Thyroid gland (tissue), 4 donors: ENCODE measurements around the gene SNRPD2. TPM values are rescaled to one million over a fixed set of nuclear protein-coding genes. Genes with fewer than 3 reads are reported as not detected.

Experiments used
- DNase-seq, 2 donors: peaks; one replicate each; pipeline ENCODE4 v3.0.0-alpha.2; 2019
- H3K27ac ChIP-seq, 3 donors: fragments of 200-600 bp; sonication (generic); 1 replicate in 2 of 3; 2 replicates in 1 of 3; pipeline ENCODE4 v1.5.1; 2016 to 2019; ENCODE audit warnings: mild to moderate bottlenecking in 1 of 3, moderate library complexity in 1 of 3
- H3K27me3 ChIP-seq: fragments of 200-600 bp; sonication (generic); one replicate; pipeline ENCODE4 v1.5.1; 2019
- H3K36me3 ChIP-seq, 2 donors: fragments of 200-600 bp; sonication (generic); one replicate each; pipeline ENCODE4 v1.5.1; 2016 to 2019
- H3K4me1 ChIP-seq, 2 donors: fragments of 200-600 bp; sonication (generic); one replicate each; pipeline ENCODE4 v1.5.1; 2017 to 2019
- H3K4me3 ChIP-seq, 3 donors: fragments of 200-600 bp; sonication (generic); replicated peaks in 1 of 3; 1 replicate in 2 of 3; 2 replicates in 1 of 3; pipeline ENCODE4 v1.5.1; 2016; ENCODE audit warnings: mild to moderate bottlenecking in 1 of 3
- H3K9me3 ChIP-seq: fragments of 200-600 bp; sonication (generic); one replicate; pipeline ENCODE4 v1.5.1; 2017
- POLR2A ChIP-seq, 2 donors: fragments of 450-650 bp; IDR thresholded peaks; one replicate each; pipeline ENCODE4 v1.6.1; 2017; ENCODE audit warnings: antibody characterized with exemption in 2 of 2, mild to moderate bottlenecking in 2 of 2, moderate library complexity in 1 of 2
- WGBS, 2 donors: methylation state at CpG; one replicate each; pipeline ENCODE4 v1.1.5; 2017; 5-methylcytosine and 5-hydroxymethylcytosine counted together
- intact Hi-C: fragments of 100-400 bp; cut with DNase I; formaldehyde crosslinking; loops from one replicate; pipeline ENCODE4 v1.15.1; 2023
- total RNA-seq, 4 donors: library from RNA; depleted of rRNA; stranded (reverse); fragments of >200 nt; gene quantifications; one replicate each; pipeline ENCODE4 v1.2.3, GENCODE V29; 2016
- TF ChIP-seq, protein P1 (sequence below), 6 experiments: fragments of 200-600 bp in 3 of 6; fragments of 450-650 bp in 3 of 6; sonication (generic) in 3 of 6; IDR thresholded peaks; one replicate each; pipeline ENCODE4 v1.5.1; 2016 to 2019; ENCODE audit warnings: antibody characterized with exemption in 6 of 6, mild to moderate bottlenecking in 2 of 6, inconsistent platforms in 1 of 6, moderate library complexity in 1 of 6

The SNRPD2 gene
- total RNA-seq, 4 donors from 2014 or later, result 133 to 279 (median 192) TPM

DNA sequence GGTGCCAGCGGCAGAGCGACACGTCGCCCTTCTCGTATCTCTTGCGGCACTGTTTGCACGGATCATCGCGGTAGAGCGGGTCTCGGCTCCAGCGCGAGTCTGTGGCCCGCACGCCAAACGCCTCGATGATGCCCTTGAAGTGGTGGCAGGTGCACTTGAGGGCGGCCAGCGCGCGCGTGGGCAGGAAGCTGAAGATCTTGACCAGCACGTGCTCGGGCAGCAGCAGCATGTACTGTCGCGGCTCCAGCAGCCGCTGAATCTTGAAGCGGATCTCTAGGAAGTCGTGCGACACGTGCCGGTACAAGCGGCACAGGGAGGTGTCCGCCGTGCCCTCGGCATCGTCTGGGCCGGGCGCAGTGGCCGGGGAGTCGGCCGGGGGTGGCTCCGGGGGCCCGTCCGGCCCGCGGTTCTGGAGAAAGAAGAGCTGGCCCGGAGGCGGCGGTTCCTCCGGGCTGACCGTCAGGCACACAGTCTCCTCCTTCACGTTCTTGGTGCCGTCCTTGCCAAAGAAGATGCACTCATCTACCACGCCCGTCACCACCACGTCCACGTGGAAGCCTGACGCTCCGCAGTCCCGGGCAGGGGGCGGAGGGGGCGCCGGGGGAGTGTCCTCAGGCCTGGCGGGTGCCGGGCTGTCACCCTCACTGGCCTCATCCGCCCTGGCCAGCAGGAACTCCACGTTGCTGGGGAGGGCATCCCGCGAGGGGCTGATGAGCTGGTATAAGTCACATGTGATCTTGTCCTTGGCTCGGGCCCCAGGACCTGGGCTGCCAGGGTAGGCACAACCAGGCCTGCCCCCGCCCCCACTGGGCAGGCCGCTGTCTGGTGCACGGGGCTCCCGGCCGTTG is 20.3 kb upstream of the SNRPD2 start:
- no peaks in the 10 kb centered on the region for H3K9me3 ChIP-seq
- no peak for TF ChIP-seq POLR2A (IDR thresholded peaks at IDR 0.05)
- TF ChIP-seq, protein P1, sequence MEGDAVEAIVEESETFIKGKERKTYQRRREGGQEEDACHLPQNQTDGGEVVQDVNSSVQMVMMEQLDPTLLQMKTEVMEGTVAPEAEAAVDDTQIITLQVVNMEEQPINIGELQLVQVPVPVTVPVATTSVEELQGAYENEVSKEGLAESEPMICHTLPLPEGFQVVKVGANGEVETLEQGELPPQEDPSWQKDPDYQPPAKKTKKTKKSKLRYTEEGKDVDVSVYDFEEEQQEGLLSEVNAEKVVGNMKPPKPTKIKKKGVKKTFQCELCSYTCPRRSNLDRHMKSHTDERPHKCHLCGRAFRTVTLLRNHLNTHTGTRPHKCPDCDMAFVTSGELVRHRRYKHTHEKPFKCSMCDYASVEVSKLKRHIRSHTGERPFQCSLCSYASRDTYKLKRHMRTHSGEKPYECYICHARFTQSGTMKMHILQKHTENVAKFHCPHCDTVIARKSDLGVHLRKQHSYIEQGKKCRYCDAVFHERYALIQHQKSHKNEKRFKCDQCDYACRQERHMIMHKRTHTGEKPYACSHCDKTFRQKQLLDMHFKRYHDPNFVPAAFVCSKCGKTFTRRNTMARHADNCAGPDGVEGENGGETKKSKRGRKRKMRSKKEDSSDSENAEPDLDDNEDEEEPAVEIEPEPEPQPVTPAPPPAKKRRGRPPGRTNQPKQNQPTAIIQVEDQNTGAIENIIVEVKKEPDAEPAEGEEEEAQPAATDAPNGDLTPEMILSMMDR (IDR thresholded peaks at IDR 0.05), result no peak
- peaks cover 12 to 17% of the 10 kb centered on the region in 2 donors for H3K36me3 ChIP-seq
- no peak overlapping the region for H3K27ac ChIP-seq
- DNase-seq, result no peak
- H3K27me3 ChIP-seq, result no peaks in the 10 kb centered on the region
- intact Hi-C loops, result loop anchor here (10.0 kb wide), 1 partner anchor 53 kb away; the partner anchor contains the start of gene SIX5
- H3K4me1 ChIP-seq, result peaks cover 8 to 15% of the 10 kb centered on the region in 2 donors
- 95 to 96% methylated on average over 36 to 48 of the region's 76 CpGs for WGBS, 2 donors
- H3K4me3 ChIP-seq, result no peak overlapping the region

DNA sequence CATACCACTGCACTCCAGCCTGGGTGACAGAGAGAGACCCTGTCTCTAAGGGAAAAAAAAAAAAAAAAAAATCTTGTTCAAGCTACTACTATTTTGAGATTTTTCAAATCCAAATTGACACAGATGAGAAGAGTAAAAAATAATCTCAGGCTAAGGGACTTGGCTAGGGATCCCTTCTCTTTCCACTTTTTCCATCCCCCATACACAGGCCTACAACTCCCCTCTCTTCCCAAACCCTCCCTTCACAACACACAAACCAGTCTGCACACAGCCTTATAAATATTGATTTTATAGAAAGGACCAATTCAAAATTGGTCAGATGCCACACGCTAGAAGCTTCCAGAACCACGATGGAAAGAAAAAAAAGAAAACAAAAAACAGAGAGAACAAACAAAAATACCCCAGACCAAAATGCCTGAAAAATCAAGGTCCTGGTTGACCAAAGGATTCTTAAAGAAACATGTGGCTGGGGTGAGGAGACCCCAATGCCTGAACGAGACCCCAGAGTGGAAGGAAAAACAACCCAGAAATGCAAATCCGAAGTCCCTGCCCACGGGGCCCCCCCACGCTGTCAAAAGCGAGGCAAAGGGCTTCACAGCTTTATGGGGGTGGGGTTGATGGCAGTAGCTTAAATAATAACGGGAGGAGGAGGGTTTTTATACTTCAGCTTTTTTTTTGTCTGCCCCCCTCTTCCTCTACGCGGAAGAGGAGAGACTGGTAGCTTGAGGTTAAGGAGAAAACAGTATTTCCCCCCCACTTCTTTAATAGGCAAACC is 18.8 kb upstream of the SNRPD2 start:
- Histone ChIP-seq H3K27ac (no peak overlapping the region), H3K27me3 (no peaks in the 10 kb centered on the region), H3K36me3 (peaks cover 12 to 17% of the 10 kb centered on the region in 2 donors), H3K4me3 (no peak overlapping the region), H3K4me1 (peaks cover 5 to 11% of the 10 kb centered on the region in 2 donors), H3K9me3 (no peaks in the 10 kb centered on the region)
- DNase-seq, result no peak
- intact Hi-C loops, result loop anchor here (10.0 kb wide), 1 partner anchor 54 kb away; the partner anchor contains the start of gene SIX5
- WGBS, 2 donors, result 75 to 79% methylated on average over 10 of the region's 10 CpGs
- no peak for TF ChIP-seq POLR2A (IDR thresholded peaks at IDR 0.05)
- TF ChIP-seq, protein P1 (IDR thresholded peaks at IDR 0.05), result no peak

DNA sequence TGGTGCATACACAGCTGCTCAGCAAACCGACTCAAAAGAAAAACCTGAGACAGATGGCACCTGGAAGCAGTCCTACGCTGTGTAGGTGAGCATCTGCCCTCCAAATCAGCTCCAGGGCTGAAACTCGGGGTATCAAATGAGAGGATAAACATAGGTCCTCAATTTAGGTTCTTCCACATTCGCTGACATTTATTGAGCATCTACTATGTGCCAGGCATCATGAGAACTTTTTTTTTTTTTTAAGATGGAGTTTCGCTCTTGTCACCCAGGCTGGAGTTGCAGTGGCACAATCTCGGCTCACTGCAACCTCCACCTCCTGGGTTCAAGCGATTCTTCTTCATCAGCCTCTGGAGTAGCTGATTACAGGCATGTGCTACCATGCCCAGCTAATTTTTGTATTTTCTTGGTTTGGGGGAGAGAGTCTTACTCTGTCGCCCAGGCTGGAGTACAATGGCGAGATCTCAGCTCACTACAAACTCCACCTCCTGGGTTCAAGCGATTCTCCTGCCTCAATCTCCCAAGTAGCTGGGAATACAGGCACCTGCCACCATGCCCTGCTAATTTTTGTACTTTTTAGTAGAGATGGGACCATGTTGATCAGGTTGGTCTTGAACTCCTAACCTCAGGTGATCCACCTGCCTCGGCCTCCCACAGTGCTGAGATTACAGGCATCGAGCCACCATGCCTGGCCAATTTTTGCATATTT is 14.1 kb upstream of the SNRPD2 start:
- Histone ChIP-seq H3K4me1 (peaks cover 9 to 11% of the 10 kb centered on the region in 2 donors), H3K36me3 (no peaks in the 10 kb centered on the region), H3K4me3 (no peak overlapping the region), H3K9me3 (no peaks in the 10 kb centered on the region), H3K27ac (peak overlapping the region in 2 of 3 donors; percentile 17 to 67), H3K27me3 (no peaks in the 10 kb centered on the region)
- intact Hi-C loops, result no loop called here
- no peak for DNase-seq
- WGBS, 2 donors, result 90 to 91% methylated on average over 12 of the region's 12 CpGs
- TF ChIP-seq POLR2A (IDR thresholded peaks at IDR 0.05), result no peak
- TF ChIP-seq, protein P1 (IDR thresholded peaks at IDR 0.05), result no peak

DNA sequence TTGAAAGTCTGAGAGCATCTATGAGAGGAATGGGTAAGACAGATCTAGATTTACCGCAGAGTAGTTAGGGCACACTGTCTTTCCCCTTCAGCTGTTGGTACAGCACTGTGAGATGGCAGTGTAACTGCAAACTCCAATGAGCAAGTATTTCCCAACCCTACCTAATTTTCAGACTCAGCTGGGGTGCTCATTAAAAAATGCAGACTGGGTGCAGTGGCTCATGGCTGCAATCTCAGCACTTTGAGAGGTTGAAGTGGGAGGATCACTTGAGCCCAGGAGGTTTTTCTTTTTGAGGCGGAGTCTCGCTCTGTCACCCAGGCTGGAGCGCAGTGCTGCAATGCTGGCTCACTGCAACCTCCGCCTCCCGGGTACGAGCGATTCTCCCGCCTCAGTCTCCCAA is 13.4 kb upstream of the SNRPD2 start:
- H3K4me1 ChIP-seq, result peaks cover 9 to 11% of the 10 kb centered on the region in 2 donors
- H3K27me3 ChIP-seq, result no peaks in the 10 kb centered on the region
- peak; percentile 17 to 32 for DNase-seq
- no peaks in the 10 kb centered on the region for H3K9me3 ChIP-seq
- H3K27ac ChIP-seq, result peak overlapping the region in 1 of 3 donors; percentile 7
- TF ChIP-seq, protein P1 (IDR thresholded peaks at IDR 0.05), result no peak
- no peaks in the 10 kb centered on the region for H3K36me3 ChIP-seq
- intact Hi-C loops, result no loop called here
- no peak overlapping the region for H3K4me3 ChIP-seq
- 80 to 87% methylated on average over 9 of the region's 9 CpGs for WGBS, 2 donors
